ENCODE data around the gene TP53I13.
A peak's percentile ranks its signal among the peaks of the same experiment; 100 is the strongest.
"Not testable (repeated sequence)": the region's sequence is repeated elsewhere in the genome, so short reads cannot be mapped to it uniquely, and the experiment has no call there.

Gene TP53I13

GRCh38 chr17:29568331-29569244, at the start of gene TP53I13:
Gene TP53I13, plus strand, starts transcription at chr17:29568701. Its CDS starts 58 bp downstream, at chr17:29568759.
- DNase-seq, result peak; percentile 88

- DNase-seq, result peak; percentile 7
These were observed 43.8 kb upstream of the TP53I13 start for GRCh38 chr17:29524692-29525091.

- DNase-seq, result no peak
These were observed 42.2 kb upstream of the TP53I13 start for GRCh38 chr17:29526322-29526721.

- no peak for DNase-seq
These were observed 34.5 kb upstream of the TP53I13 start for GRCh38 chr17:29533976-29534375.

- DNase-seq, result no peak
These were observed 24.4 kb upstream of the TP53I13 start for GRCh38 chr17:29544066-29544465.

GRCh38 chr17:29546085-29546484, 22.4 kb upstream of the TP53I13 start:
- DNase-seq, result no peak

GRCh38 chr17:29546830-29547229, 21.7 kb upstream of the TP53I13 start:
- no peak for DNase-seq

- peak; percentile 15 for DNase-seq
These were observed 19.2 kb upstream of the TP53I13 start for GRCh38 chr17:29549177-29549923.

- DNase-seq, result no peak
These were observed 12.7 kb upstream of the TP53I13 start for GRCh38 chr17:29555840-29556239.

GRCh38 chr17:29557085-29557738, 11.3 kb upstream of the TP53I13 start:
- DNase-seq, result no peak

- no peak for DNase-seq
These were observed 10.8 kb upstream of the TP53I13 start for GRCh38 chr17:29557739-29558116.

- DNase-seq, result not testable (repeated sequence)
These were observed 10.4 kb upstream of the TP53I13 start for GRCh38 chr17:29558139-29558538.

GRCh38 chr17:29559640-29560039, 8.9 kb upstream of the TP53I13 start:
- no peak for DNase-seq

- no peak for DNase-seq
These were observed 8.2 kb upstream of the TP53I13 start for GRCh38 chr17:29560316-29560715.

GRCh38 chr17:29561554-29562517, 6.7 kb upstream of the TP53I13 start:
- DNase-seq, result no peak

GRCh38 chr17:29562615-29563014, 5.9 kb upstream of the TP53I13 start:
- no peak for DNase-seq

- no peak for DNase-seq
These were observed 4.7 kb upstream of the TP53I13 start for GRCh38 chr17:29563816-29564215.

GRCh38 chr17:29565643-29566472, 2.6 kb upstream of the TP53I13 start:
- DNase-seq, result no peak

GRCh38 chr17:29566473-29567303, 1.8 kb upstream of the TP53I13 start, which contains the start of gene ABHD15:
Gene ABHD15, minus strand, starts transcription at chr17:29567037. Its CDS starts 71 bp downstream, at chr17:29566966.
- peak; percentile 63 for DNase-seq

GRCh38 chr17:29567304-29567553, 1.3 kb upstream of the TP53I13 start:
- DNase-seq, result no peak
